Measurements from ENCODE around the gene KLF4.

Gene KLF4

GRCh38 chr9:107474124-107474523, 15.4 kb downstream of the KLF4 start:
- H3K4me3 ChIP-seq (replicated peaks; ENCODE audit: insufficient read depth, low read length): no peak overlapping the region
- TF ChIP-seq SPI1 (IDR thresholded peaks at IDR 0.05; ENCODE audit: borderline replicate concordance, low read depth): no peak
- no peak for TF ChIP-seq POLR2AphosphoS5 (IDR thresholded peaks at IDR 0.05; ENCODE audit: low read depth)
- TF ChIP-seq CTCF (IDR thresholded peaks at IDR 0.05; ENCODE audit: insufficient read depth, low read length): no peak
- TF ChIP-seq GABPA (IDR thresholded peaks at IDR 0.05; ENCODE audit: low read depth): no peak
- no peak for TF ChIP-seq REST (IDR thresholded peaks at IDR 0.05; ENCODE audit: insufficient replicate concordance, low read depth)
- no peaks in the 10 kb centered on the region for H3K27me3 ChIP-seq (ENCODE audit: insufficient read depth, poor library complexity, severe bottlenecking)
- no peak for DNase-seq (ENCODE audit: low read depth in 1 of 2, low spot score in 1 of 2)
- no peak overlapping the region for H3K27ac ChIP-seq (replicated peaks)

- Histone ChIP-seq H3K27ac (replicated peaks) (no peak overlapping the region), H3K4me3 (replicated peaks; ENCODE audit: insufficient read depth, low read length) (no peak overlapping the region), H3K27me3 (ENCODE audit: insufficient read depth, poor library complexity, severe bottlenecking) (no peaks in the 10 kb centered on the region)
- TF ChIP-seq GABPA (IDR thresholded peaks at IDR 0.05; ENCODE audit: low read depth) (no peak), POLR2AphosphoS5 (IDR thresholded peaks at IDR 0.05; ENCODE audit: low read depth) (no peak)
- DNase-seq (ENCODE audit: low read depth in 1 of 2, low spot score in 1 of 2): no peak
Measured at GRCh38 chr9:107472581-107473340, 16.8 kb downstream of the KLF4 start.

- H3K27me3 ChIP-seq (ENCODE audit: insufficient read depth, poor library complexity, severe bottlenecking): peaks cover 2% of the 10 kb centered on the region
- H3K4me3 ChIP-seq (replicated peaks; ENCODE audit: insufficient read depth, low read length): no peak overlapping the region
- no peak for DNase-seq (ENCODE audit: low read depth in 1 of 2, low spot score in 1 of 2)
- TF ChIP-seq POLR2AphosphoS5 (IDR thresholded peaks at IDR 0.05; ENCODE audit: low read depth) (no peak), GABPA (IDR thresholded peaks at IDR 0.05; ENCODE audit: low read depth) (no peak), CTCF (IDR thresholded peaks at IDR 0.05; ENCODE audit: insufficient read depth, low read length) (no peak)
- H3K27ac ChIP-seq (replicated peaks): no peak overlapping the region
Measured at GRCh38 chr9:107471552-107471951, 18.0 kb downstream of the KLF4 start.

DNA sequence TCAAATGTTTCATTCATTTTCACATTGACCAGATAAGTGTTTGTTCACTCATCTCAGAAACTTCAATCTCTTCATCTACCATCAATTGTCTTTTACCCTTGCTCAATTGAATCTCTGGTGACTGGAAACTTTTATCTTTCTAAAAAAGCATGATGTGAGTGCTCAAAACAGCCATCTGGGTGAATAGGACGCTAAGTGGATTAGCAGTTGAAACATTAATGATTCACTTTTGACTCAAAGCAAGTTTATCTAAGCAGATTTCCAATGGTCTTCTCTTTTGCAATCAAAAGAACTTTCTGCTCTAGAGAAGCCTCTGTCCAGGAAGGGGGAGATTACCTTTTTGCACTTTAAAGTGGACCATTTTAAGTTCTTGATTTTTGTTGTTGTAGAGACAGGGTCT, 22.2 kb downstream of the KLF4 start:
- TF ChIP-seq POLR2AphosphoS5 (IDR thresholded peaks at IDR 0.05; ENCODE audit: low read depth) (no peak), REST (IDR thresholded peaks at IDR 0.05; ENCODE audit: insufficient replicate concordance, low read depth) (no peak), GABPA (IDR thresholded peaks at IDR 0.05; ENCODE audit: low read depth) (no peak)
- Histone ChIP-seq H3K27ac (replicated peaks) (no peak overlapping the region), H3K27me3 (ENCODE audit: insufficient read depth, poor library complexity, severe bottlenecking) (peaks cover 15% of the 10 kb centered on the region), H3K4me3 (replicated peaks; ENCODE audit: insufficient read depth, low read length) (no peak overlapping the region)
- DNase-seq (ENCODE audit: low read depth in 1 of 2, low spot score in 1 of 2): no peak

DNA sequence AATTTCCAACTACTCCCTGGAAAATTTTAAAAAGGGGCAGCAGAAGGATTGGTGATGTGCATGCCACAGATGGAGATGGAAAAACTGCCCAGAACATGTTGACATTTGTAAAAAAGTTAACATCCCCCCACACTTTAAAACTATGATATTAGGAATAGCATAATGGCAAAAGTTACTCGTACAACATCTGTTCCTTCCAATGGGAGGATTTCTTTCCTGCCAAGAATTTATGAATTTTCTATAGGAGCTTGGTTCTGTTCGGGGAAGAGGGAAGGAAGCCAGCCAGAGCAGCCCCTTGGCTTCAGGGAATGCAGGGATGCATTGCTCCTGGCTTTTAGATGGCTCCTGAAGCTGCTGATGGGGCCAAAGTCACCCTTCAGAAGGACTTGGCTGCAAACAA, 22.7 kb downstream of the KLF4 start:
- no peak for DNase-seq (ENCODE audit: low read depth in 1 of 2, low spot score in 1 of 2)
- no peak for TF ChIP-seq GABPA (IDR thresholded peaks at IDR 0.05; ENCODE audit: low read depth)

More for the DNA sequence above, 22.7 kb downstream of the KLF4 start:
- Histone ChIP-seq H3K4me3 (replicated peaks; ENCODE audit: insufficient read depth, low read length) (no peak overlapping the region), H3K27me3 (ENCODE audit: insufficient read depth, poor library complexity, severe bottlenecking) (peaks cover 15% of the 10 kb centered on the region), H3K27ac (replicated peaks) (no peak overlapping the region)

Data from HL-60 (cell line).